Jurkat, Clone E6-1 (cell line): ENCODE data around the gene DGKG.

Source experiments
- DNase-seq: peaks from one replicate; pipeline ENCODE4 v3.0.0-alpha.2; 2011; ENCODE audit warnings: low read depth, low spot score
- H3K4me3 ChIP-seq: 2 replicates; pipeline ENCODE4 v1.5.1; 2011; ENCODE audit warnings: mild to moderate bottlenecking, low read length, control low read depth, moderate library complexity

DGKG gene

GRCh38 chr3:186221760-186222378 lies 140.2 kb downstream of the DGKG start:
- DNase-seq = no peak
- H3K4me3 ChIP-seq = no peak overlapping the region

DNA sequence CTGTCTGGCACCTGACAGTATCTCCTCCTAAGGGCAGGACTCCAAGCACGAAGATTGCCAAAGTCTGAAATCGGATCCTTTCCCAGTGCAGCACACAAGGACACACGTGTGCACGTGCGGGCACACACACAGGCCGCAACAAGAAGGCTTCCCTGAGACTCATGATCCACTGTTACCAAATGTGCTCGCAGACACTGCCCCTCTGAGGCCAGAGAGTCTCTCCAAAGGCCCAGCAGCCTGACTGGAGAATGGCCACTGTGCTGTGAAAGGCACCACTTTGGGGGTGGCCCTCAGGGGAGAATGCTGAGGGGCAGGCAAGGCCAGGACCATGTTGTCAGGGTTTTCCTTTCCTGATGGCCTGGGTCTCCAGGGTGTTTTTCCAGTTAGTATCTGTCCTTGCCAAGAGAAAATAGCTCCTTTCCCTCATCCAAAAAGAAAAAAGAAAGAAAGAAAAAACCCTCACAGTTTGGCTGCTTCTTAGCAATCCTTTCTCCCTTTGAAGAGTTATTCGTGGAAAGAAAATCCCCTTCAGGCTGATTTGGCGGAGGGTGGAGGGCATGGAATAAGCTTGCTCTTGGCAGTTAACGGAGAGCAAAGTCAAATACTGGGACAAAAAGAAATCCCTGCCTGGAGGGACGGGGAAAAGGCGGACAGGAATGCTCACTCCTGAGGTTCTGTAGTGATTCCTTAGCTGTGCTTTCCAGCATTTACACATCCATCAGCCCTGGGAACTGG lies 141.0 kb downstream of the DGKG start:
- no peak overlapping the region for H3K4me3 ChIP-seq
- DNase-seq = no peak

DNA sequence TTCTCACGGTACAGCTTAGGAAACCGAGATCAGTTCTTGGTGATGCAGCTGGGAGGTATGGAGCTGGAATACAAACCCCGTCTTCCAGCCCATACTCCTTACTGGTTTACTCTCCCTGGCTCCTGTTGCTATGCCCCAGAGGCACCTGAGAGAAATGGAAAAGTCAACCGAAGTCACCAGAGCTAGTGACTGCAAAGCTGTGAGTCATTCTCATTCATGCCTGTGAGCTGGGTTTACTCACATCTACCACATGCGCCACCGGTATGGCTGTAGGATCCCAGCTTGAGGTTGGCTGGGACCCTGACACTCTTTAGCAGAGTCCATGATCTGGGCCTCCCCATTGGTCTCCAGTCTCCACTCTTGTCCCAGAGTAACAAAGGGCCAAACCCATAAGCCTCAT lies 141.7 kb downstream of the DGKG start:
- H3K4me3 ChIP-seq = no peak overlapping the region
- no peak for DNase-seq

DNA sequence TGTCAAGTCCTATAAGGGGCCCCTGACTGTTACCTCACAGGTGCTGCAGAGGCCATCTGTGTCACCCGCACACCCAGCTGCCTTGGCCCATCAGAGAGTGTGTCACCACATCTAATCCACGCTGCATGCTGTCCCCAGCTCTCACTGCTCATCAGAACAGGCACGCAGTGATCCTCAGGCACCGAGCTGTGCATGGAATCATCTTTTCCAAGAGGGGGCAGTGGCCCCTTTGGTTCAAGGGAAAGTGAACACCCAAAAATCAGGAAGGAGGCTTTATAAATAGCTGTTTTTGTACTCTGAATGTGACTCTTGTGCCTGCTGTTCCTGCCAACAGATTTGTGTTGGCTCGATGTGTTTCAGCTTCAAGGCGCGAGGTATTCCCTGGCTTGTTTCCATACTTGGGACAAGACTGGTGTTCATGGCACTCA lies 142.8 kb downstream of the DGKG start:
- no peak overlapping the region for H3K4me3 ChIP-seq
- DNase-seq = peak; percentile 69

- DNase-seq = no peak
- no peak overlapping the region for H3K4me3 ChIP-seq
These were observed 143.6 kb downstream of the DGKG start for GRCh38 chr3:186218421-186218820.

DNA sequence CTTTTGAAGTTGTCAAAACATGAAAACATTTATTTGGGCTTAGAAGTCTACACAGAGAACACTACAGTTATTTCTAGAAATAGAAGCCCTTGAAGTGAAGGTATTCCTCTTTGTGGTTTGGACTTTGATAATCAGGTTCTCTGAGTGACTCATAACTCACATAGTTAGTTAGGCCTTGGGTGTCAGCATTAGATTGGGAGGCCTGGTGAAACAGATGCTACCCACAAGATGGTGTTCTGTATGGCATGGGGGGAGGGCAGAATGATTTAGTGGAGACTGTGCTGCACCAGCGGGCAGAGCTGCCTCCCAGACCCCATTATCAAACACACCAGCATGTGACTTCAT lies 144.2 kb downstream of the DGKG start:
- DNase-seq = peak; percentile 75
- H3K4me3 ChIP-seq = no peak overlapping the region

GRCh38 chr3:186216900-186217819 lies 144.9 kb downstream of the DGKG start:
- H3K4me3 ChIP-seq = no peak overlapping the region
- no peak for DNase-seq

GRCh38 chr3:186214670-186215069 lies 147.4 kb downstream of the DGKG start:
- no peak overlapping the region for H3K4me3 ChIP-seq
- no peak for DNase-seq

DNA sequence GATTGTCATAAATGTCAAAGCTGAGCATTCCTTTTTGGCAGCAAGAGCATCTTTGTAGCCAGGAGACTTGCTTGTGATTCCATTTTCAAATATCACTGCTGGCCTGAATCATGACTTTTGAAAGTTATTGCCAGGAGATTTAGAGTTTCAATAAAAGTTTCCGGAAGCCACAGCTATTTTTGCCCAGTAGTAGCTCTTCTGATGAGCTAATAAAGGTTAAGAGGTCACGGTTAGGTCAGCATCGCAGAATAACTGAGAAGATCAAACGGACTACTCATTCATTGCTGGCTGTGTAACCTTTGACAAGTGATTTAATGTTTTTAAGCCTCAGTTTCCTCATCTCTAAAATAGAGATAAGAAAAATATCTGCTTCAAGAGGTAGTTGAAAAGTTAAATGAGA lies 148.1 kb downstream of the DGKG start:
- DNase-seq = no peak

GRCh38 chr3:186212611-186213010 lies 149.4 kb downstream of the DGKG start:
- H3K4me3 ChIP-seq = no peak overlapping the region
- DNase-seq = no peak

More for the DNA sequence above, 148.1 kb downstream of the DGKG start:
- no peak overlapping the region for H3K4me3 ChIP-seq

GRCh38 chr3:186210852-186211500 lies 151.1 kb downstream of the DGKG start:
- DNase-seq = no peak
- no peak overlapping the region for H3K4me3 ChIP-seq

GRCh38 chr3:186209810-186210752 lies 152.0 kb downstream of the DGKG start:
- H3K4me3 ChIP-seq = peak overlapping the region; percentile 7; the same call in 1 of the 2 replicates
- DNase-seq = peak; percentile 79

DNA sequence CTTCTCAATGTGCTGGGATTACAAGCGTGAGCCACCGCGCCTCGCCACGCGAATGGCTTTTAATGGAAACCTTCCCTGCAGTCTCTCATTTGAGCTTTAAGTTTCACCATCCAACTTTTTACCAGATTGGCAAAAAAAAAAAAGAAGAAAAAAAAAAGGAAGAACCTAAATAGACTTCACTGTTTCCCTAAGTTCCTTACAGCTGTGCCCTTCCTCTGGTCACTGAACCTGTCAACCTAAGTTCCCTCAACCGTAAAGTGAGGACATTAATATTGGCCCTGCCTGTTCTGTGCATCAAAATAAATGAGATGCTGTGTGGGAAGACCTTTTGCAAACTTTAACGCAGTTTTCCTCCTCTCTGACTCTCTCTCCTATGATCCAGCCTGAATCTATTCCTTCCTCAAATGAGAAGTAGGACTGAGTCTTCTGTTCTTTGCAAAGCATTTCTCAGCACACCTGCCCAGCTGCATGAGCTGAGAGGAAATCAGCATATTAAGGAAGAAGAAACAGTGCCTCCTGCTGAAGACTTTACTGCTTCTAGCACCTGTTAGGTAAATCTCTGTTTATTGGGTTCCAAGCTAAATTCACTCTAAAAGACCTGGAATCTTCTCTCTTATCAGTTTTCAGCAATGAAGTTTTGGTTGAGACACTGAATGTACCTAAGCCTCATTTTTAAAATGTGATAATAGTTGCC lies 153.6 kb downstream of the DGKG start:
- no peak for DNase-seq
- H3K4me3 ChIP-seq = no peak overlapping the region

- no peak for DNase-seq
- no peak overlapping the region for H3K4me3 ChIP-seq
These were observed 154.5 kb downstream of the DGKG start for GRCh38 chr3:186207515-186207914.

DNA sequence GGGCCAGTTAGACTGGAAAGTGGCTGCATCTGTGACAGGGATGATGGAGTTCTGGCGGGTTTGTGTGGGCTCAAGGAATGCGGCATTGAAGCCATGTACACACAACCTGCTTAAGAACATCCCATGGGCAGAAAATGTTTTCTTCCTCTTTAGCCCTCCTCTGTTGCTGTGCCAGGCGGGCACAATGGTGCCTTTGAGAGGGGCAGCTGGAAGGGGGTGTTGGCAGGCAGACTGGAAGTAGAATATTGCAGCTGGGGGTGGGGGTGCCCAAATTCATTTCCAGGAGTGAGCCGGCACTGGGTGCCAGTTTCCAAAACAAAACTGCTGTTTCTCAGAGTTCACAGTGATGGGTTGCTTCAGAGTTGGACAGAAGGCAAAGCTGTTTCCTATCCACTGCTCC lies 161.3 kb downstream of the DGKG start:
- no peak for DNase-seq
- no peak overlapping the region for H3K4me3 ChIP-seq

DNA sequence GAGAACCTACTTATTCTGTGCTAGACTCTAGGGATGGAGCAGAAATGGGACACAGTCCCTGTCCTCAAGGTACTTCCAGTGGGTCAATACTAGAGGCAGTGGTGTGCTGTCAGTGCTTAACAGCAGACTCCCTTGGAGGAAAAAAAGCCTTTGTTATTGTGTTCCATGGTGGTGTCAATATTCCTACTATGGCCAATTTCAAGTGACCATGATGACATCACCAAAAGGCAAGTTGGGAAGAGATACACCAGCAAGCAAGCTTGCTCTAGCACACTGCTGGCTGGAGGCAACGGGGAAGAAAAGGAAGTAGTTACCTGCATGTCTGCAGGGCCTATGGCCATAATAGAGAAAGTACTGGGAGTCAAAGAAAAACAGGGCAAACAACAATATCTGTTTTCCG lies 163.6 kb downstream of the DGKG start:
- no peak overlapping the region for H3K4me3 ChIP-seq
- DNase-seq = no peak

GRCh38 chr3:186194451-186194811 lies 167.6 kb downstream of the DGKG start:
- H3K4me3 ChIP-seq = no peak overlapping the region

More at GRCh38 chr3:186194451-186194811, 167.6 kb downstream of the DGKG start:
- DNase-seq = no peak
